ENCODE data around the gene CNBD2.
"Not testable (repeated sequence)": the region's sequence is repeated elsewhere in the genome, so short reads cannot be mapped to it uniquely, and the experiment has no call there.

Gene CNBD2

DNA sequence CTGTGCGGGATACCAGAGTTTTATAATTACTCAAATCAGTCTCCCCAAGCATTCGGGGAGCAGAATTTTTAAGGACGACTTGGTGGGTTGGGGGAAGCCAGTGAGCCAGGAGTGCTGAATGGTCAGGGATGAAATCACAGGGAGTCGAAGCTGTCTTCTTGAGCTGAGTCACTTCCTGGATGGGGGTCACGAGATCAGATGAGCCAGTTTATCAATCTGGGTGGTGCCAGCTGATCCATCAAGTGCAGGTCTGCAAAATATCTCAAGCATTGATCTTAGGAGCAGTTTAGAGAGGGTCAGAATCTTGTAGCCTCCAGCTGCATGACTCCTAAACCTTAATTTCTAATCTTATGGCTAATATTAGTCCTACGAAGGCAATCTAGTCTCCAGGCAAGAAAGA, 111.6 kb downstream of the CNBD2 start:
- not testable (repeated sequence) for H3K36me3 Mint-ChIP-seq; ATAC-seq; H3K9me3 Mint-ChIP-seq; DNase-seq (ENCODE audit: low spot score in 2 of 2); H3K27ac Mint-ChIP-seq; H3K4me3 Mint-ChIP-seq; H3K4me1 Mint-ChIP-seq
